Left renal pelvis (tissue), 4 donors: Measurements from ENCODE around the gene TAF10. TPM values are rescaled to one million over a fixed set of nuclear protein-coding genes. Genes with fewer than 3 reads are reported as not detected.

Experiments used
- DNase-seq, 4 donors: peaks; one replicate each; pipeline ENCODE4 v3.0.0-alpha.2; 2013; ENCODE audit warnings: low read depth in 4 of 4, low spot score in 3 of 4
- polyA plus RNA-seq, 4 donors: library from polyadenylated mRNA; unstranded; fragments of 120-200 nt; gene quantifications; one replicate each; pipeline ENCODE4 v1.2.1, GENCODE V29; 2013; ENCODE audit not compliant: insufficient read length in 4 of 4

The TAF10 gene
- polyA plus RNA-seq, 4 donors = 62.2 to 93.7 (median 80.0) TPM

GRCh38 chr11:6640985-6641701, 29.1 kb upstream of the TAF10 start:
- no peak for DNase-seq

GRCh38 chr11:6640036-6640984, 28.3 kb upstream of the TAF10 start:
- DNase-seq = no peak

- no peak for DNase-seq
Measured at GRCh38 chr11:6638429-6638828, 26.4 kb upstream of the TAF10 start.

- DNase-seq = no peak
Measured at GRCh38 chr11:6637871-6638270, 25.9 kb upstream of the TAF10 start.

GRCh38 chr11:6636480-6636879, 24.5 kb upstream of the TAF10 start:
- DNase-seq = no peak

- DNase-seq = no peak
Measured at GRCh38 chr11:6635082-6635932, 23.3 kb upstream of the TAF10 start.

GRCh38 chr11:6634534-6634933, 22.5 kb upstream of the TAF10 start:
- DNase-seq = no peak

- no peak for DNase-seq
Measured at GRCh38 chr11:6633422-6634408, 21.7 kb upstream of the TAF10 start.

- no peak for DNase-seq
Measured at GRCh38 chr11:6632116-6633073, 20.4 kb upstream of the TAF10 start.

GRCh38 chr11:6631361-6631890, 19.4 kb upstream of the TAF10 start:
- DNase-seq = no peak

- no peak for DNase-seq
Measured at GRCh38 chr11:6630632-6631291, 18.7 kb upstream of the TAF10 start.

- DNase-seq = no peak
Measured at GRCh38 chr11:6629892-6630631, 18.0 kb upstream of the TAF10 start.

- no peak for DNase-seq
Measured at GRCh38 chr11:6629573-6629891, 17.5 kb upstream of the TAF10 start.

GRCh38 chr11:6628526-6628925, 16.5 kb upstream of the TAF10 start:
- no peak for DNase-seq

- no peak for DNase-seq
Measured at GRCh38 chr11:6627762-6628241, 15.8 kb upstream of the TAF10 start.

- DNase-seq = no peak
Measured at GRCh38 chr11:6626971-6627761, 15.2 kb upstream of the TAF10 start.
